GM13977 (cell line): Measurements from ENCODE around the gene MTRFR.

ENCODE experiments used
- DNase-seq: peaks from one replicate; pipeline ENCODE4 v3.0.0; 2012; ENCODE audit warnings: low spot score
- CTCF ChIP-seq: IDR thresholded peaks from 2 replicates; pipeline ENCODE4 v1.5.1; 2012; ENCODE audit warnings: mild to moderate bottlenecking, control low read depth; ENCODE audit not compliant: insufficient read depth; ENCODE audit errors: extremely low read depth, missing control alignments
- in situ Hi-C: fragments of 300-500 bp; cut with MboI; formaldehyde crosslinking; loops from one replicate; pipeline ENCODE4 v1.12.0; 2022; ENCODE audit warnings: low sequenced_read_pairs, low pct_unique_long_range_greater_than_20kb, mixed read lengths, inconsistent platforms; ENCODE audit not compliant: unreplicated experiment

Gene MTRFR

GRCh38 chr12:123225443-123225842 lies 7.8 kb upstream of the MTRFR start:
- DNase-seq = no peak
- no peak for TF ChIP-seq CTCF
- in situ Hi-C loops = loop anchor here (25.0 kb wide), 1 partner anchor 388 kb away; the partner anchor contains the start of gene HIP1R

GRCh38 chr12:123227581-123228258 lies 5.5 kb upstream of the MTRFR start:
- in situ Hi-C loops = loop anchor here (25.0 kb wide), 1 partner anchor 390 kb away; the partner anchor contains the start of gene HIP1R
- no peak for TF ChIP-seq CTCF
- DNase-seq = no peak

- DNase-seq = no peak
- in situ Hi-C loops = loop anchor here (25.0 kb wide), 1 partner anchor 392 kb away; the partner anchor contains the start of gene HIP1R
Observed at GRCh38 chr12:123229051-123229450, 4.2 kb upstream of the MTRFR start.

GRCh38 chr12:123231931-123232330 lies 1.3 kb upstream of the MTRFR start:
- no peak for DNase-seq
- no peak for TF ChIP-seq CTCF
- in situ Hi-C loops = loop anchor here (25.0 kb wide), 1 partner anchor 395 kb away; the partner anchor contains the start of gene HIP1R

More at GRCh38 chr12:123229051-123229450, 4.2 kb upstream of the MTRFR start:
- TF ChIP-seq CTCF = no peak

- in situ Hi-C loops = loop anchor here (25.0 kb wide), 1 partner anchor 395 kb away; the partner anchor contains the start of gene HIP1R
- DNase-seq = no peak
- no peak for TF ChIP-seq CTCF
Observed at GRCh38 chr12:123232472-123232806, 797 bp upstream of the MTRFR start.

- TF ChIP-seq CTCF = no peak
- in situ Hi-C loops = loop anchor here (25.0 kb wide), 1 partner anchor 396 kb away; the partner anchor contains the start of gene HIP1R
- DNase-seq = no peak
Observed at GRCh38 chr12:123233505-123234308, 471 bp downstream of the MTRFR start.
